Epithelial cell of prostate (primary cell): ENCODE results near the gene QDPR.

Experiments used
- DNase-seq: peaks from one replicate; pipeline ENCODE4 v3.0.0-alpha.2; 2011; ENCODE audit warnings: low read depth, low spot score
- H3K27ac ChIP-seq: fragments of 450-650 bp; 2 replicates; pipeline ENCODE4 v1.5.1; 2017; ENCODE audit warnings: mild to moderate bottlenecking

Gene QDPR

DNA sequence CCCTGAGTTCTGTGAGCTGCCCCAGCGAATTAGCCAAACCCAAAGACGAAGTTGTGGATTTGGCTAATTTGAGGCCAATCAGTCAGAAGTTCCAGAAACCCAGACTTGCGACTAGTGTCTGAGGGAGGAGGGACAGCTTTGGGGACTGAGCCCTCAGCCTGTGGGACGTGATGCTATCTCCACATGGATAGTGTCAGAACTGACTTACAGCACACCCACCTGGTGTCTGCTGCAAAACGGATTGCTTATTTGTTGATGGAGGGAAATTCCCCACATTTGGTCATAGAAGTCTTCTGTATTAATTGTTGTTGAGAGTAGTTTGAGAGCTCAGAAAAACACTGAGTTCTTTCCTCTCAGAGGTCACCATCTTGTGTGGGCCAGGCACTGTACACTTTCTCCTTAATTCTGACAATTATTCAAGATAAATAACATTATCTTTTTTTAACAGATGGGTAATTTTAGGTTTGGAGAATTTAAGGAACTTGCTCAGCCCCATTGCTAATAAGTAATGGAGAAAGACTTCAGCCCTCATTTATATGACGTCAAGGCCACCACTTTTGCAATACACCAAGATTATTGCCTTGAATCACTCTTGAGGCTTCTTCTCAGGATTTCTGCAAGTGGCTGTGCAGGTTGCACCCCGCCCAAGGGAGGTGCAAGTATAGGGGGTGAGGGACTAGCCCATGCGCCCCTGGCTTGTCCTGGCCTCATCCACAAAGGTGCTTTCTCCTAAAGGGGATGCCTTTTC, 19.8 kb upstream of the QDPR start:
- no peak overlapping the region for H3K27ac ChIP-seq
- no peak for DNase-seq

DNA sequence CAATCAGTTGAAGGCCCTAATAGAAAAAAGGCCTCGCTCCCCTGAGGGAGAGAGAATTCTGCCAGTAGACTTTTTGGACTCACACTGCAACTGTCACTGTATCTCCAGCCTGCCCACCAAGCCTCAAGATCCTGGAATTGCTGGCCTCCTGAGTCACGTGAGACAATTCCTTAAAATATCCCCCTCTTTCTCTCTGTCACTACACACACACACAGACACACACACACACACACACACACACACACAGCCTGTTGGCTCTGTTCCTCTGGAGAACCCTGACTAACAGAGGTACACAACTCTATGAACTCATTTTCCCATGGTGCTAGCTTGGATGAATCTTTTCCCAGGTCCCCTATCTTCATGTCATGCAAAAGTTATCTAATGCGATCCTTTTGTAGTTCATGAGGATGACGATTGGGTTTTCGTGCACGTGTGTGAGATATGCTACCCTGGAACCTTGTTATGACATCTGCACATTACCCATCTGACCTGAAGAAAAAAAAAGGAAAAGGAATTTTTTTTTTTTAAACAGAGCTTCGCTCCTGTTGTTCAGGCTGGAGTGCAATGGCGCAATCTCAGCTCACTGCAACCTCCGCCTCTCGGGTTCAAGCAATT, 16.8 kb upstream of the QDPR start:
- DNase-seq = no peak
- H3K27ac ChIP-seq = no peak overlapping the region

- DNase-seq = no peak
- no peak overlapping the region for H3K27ac ChIP-seq
Measured at GRCh38 chr4:17526695-17527477, 15.0 kb upstream of the QDPR start.

GRCh38 chr4:17523662-17524061, 11.8 kb upstream of the QDPR start:
- DNase-seq = no peak
- no peak overlapping the region for H3K27ac ChIP-seq

- no peak for DNase-seq
- no peak overlapping the region for H3K27ac ChIP-seq
Measured at GRCh38 chr4:17521595-17521994, 9.7 kb upstream of the QDPR start.

DNA sequence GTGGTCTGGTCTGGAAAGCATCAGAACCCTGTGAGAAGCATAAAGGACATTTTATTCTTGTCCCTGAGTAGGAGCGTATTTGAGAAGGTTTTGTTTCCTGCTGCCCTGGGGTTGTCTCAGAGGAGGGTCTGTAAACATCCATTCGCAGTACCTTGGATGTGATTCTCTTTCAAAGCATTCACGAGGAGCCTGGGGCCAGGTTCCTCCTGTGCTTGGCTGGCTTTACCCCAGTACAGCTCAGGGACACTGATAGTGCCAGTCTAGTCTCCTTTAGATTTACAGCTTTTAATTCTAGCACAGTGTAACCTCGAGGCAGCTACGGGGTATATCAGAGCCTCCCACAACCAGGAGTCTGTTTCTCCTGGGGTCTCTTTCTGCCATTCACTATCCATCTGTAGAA, 5.8 kb upstream of the QDPR start:
- H3K27ac ChIP-seq = no peak overlapping the region
- DNase-seq = no peak

DNA sequence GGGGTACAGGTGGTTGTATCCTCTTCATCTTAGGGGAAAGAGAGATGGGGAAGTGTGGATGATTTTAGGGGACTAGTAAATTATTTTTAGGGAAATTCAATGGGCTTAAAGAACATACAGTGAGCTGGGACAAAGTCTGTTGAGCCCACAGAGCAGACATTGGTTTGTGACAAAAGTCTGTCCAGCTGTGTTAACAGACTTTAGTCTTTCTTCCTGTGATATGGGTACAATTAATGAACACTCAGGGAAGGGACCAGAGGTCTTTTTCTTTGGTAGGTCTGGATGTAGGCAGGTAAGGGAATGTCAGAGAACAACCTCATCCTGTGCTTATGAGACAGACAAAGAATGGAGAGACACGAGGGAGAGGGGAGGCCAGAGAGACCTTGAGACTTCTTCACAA, 5.1 kb upstream of the QDPR start:
- DNase-seq = no peak

DNA sequence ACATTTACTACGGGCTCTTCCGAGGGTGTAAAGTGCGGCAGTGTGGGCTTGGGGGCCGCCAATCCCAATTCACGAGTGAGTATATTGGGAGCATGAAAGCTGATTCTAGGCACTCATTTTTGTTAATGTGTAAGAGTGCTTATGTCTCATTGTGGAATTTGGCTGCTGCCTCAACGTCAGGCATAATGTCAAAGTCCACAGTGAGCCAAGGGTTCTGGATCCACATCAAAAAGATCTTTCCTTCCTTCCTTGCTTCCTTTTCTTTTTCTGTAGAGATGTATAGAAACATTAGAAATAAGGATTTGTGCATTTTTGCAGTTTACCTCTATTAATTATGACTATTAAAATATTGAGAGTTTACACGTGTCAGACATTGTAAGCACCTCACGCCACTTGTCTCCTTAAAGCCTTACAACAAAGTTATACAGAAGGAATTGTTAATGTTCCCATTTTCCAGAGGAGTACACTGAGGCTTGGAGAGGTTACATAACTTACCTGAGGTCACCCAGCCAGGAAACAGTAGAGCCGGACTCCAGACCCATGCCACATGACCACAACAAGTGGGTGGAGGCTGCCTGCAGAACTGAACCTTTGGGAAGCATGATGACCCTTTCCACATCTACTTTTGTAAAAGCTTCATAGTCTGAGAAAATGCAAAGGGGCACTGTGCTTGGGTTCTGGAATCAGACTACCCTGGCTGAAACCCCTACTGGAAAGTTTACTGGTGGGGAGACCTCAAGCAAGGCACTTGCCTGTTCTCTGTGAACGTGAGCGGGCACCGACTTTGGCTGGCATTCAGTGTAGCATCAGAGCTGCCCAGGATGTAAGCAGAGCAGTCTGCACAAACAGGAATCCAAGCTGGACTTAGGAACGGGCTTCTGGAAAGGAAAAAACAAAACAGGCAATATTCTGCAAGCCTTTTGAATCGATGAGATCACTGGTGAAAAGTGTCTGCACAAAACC, 3.8 kb upstream of the QDPR start:
- no peak for DNase-seq
- no peak overlapping the region for H3K27ac ChIP-seq

More for the DNA sequence above, 5.1 kb upstream of the QDPR start:
- no peak overlapping the region for H3K27ac ChIP-seq

- no peak for DNase-seq
Measured at GRCh38 chr4:17514865-17515264, 3.0 kb upstream of the QDPR start, which contains the start of gene CLRN2. Gene CLRN2, plus strand, starts transcription at chr4:17515165. Its CDS starts 102 bp downstream, at chr4:17515267.

DNA sequence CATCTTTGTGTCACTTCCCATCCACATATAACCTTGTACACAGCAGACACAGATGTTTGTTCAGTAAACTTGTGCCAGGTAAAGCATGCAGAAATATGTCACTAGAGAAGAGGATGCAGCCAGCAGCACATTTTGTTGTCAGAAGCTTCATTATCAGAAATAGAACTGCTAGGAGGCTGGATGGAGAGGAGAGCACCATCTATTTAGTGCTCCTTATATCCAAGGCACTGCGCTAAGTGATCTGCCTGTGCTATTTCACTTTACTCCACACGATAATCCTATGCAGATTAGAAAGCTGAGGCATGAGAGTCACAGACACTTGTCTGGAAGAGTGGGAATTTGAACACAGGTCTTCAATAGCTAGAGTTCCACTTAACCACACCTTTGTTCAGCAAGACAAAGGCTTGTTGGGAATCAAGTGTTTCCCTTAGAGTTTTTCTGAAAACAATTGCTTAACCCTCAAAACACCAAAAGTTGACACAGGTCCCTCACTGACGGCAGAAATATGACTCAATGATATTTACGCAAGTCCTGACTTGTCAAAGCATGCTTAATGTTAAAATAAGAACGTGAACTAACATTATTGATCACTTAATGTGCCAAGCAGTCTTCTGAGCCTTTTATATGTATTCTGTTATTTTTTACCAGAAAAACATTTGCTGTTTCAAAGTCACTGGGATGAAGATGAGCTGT, 1.2 kb upstream of the QDPR start:
- peak; percentile 10 for DNase-seq
- peak overlapping the region; percentile 0 for H3K27ac ChIP-seq

More at GRCh38 chr4:17514865-17515264, 3.0 kb upstream of the QDPR start, which contains the start of gene CLRN2:
- no peak within 1 kb of the TSS for H3K27ac ChIP-seq

DNA sequence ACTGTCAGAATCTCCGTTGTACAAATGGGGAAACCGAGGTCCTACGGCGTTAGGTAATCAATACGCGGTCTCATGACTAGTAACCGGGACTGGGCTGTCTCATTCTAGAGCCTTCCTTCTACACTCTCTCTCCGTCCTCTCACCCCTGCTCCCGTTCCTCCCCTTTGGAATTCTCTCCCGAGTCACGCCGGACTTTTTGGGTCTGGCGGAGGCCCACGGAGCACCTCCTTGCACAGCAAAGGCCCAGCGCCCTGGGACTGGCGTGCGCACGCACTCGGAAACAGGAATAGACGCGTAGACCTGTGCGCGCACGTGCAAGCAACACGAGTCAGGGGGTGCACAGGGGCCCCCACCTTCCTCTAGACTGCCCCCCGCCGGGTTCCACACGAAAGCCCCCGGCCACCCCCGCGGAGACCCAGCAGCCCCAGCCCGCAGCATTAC, 361 bp downstream of the QDPR start:
- DNase-seq = no peak
- no peak overlapping the region for H3K27ac ChIP-seq

DNA sequence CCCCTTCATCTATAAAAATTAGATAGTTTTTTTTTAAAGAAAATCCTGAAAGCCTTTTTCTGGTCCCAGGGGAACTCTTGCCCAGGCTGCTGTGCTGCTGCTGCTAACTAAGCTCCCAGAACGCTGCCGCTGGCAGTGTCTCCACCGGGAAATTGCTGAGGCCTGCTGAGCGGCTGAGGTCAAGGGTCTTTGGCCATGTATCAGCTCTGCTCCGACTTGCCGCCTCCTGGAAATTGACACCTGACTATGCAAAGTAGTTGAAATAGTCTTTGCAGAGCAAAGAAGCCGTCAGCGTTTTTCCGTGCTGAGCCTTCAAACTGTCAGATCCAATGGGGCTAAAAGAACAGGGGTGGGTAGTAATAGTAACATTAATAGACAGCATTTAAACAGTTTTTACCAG, 839 bp downstream of the QDPR start:
- no peak for DNase-seq
- no peak overlapping the region for H3K27ac ChIP-seq

DNA sequence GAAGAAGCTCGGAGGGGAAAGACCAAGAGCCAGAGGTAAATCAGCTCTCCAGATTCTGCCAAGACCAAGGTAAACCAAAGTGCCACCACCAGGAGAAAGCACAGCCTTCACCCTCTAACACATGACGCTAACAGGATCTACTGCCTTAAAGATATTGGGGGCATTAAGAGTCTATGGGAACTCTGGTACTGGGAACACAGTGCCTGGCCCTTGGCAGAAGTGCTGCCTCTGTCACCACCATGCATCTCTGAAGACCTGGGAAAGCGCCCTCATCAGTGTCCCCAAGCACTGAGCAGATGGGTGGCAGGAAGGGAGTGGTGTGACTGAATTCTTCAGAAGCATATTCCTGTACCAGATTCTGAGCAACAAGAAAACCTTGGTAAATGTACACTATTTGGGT, 1.3 kb downstream of the QDPR start:
- H3K27ac ChIP-seq = no peak overlapping the region

DNA sequence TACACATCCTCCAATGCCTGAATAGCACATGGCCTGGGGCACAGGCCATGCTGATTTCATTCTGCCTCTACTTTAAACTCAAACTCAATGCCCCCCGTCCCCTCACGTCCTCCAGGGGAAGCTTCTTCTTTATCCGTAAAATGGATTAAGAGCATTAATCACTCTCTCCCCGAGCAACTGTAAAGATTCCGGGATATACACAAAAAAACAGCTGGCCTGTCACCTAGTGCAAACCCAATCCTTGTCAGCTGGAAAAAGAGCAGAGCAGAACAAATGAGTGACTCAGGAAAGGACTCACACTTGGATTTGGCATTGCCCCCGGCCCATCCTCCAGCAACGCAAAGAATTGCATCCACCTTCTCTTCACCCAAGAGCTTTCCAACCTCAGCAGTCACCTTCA, 7.8 kb downstream of the QDPR start:
- H3K27ac ChIP-seq = no peak overlapping the region
- DNase-seq = no peak

More for the DNA sequence above, 1.3 kb downstream of the QDPR start:
- no peak for DNase-seq

- peak; percentile 37 for DNase-seq
- H3K27ac ChIP-seq = no peak overlapping the region
Measured at GRCh38 chr4:17502756-17503155, 9.1 kb downstream of the QDPR start.

GRCh38 chr4:17500574-17500973, 11.3 kb downstream of the QDPR start:
- DNase-seq = no peak
- H3K27ac ChIP-seq = no peak overlapping the region

GRCh38 chr4:17497890-17498523, 13.9 kb downstream of the QDPR start:
- no peak overlapping the region for H3K27ac ChIP-seq
- no peak for DNase-seq

GRCh38 chr4:17494258-17495190, 17.4 kb downstream of the QDPR start:
- DNase-seq = peak; percentile 29
- peak overlapping the region; percentile 43 for H3K27ac ChIP-seq
